Measurements from ENCODE around the gene TAF6L.

DNA sequence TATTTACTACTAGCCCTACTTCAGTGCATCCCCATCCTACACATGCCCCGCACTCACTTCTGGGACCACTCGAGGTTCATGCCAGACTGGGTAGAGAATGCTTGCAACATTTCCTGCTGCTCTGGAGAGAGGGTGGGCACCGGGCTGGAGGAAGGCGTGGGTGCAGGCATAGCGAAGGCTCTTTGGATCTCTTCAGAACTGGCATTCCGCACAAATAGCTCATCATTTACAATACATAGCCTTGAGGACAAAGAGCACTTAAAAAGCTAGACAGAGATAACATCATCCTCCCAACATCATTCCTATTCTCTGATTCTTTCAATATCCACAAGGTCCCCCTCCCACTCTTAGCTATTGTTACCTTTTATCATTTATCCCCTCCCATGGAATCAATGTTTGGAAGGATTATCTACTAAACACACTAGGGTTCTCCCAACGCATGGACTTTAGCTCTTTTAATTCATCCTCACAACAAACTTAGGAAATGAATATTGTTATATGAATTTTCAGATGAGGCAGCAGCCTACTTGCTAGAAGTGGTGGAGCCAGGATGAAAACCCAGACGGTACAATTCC is 23.1 kb downstream of the TAF6L start:
- TF ChIP-seq CTCF (optimal IDR thresholded peaks at IDR 0.05 in 1 of 3, IDR thresholded peaks at IDR 0.05 in 1 of 3, conservative IDR thresholded peaks at IDR 0.05 in 1 of 3; ENCODE audit: extremely low read depth in 1 of 3, insufficient read depth in 2 of 3, low read length in 3 of 3) (no peak), EZH2 (IDR thresholded peaks at IDR 0.05; ENCODE audit: low read length) (no peak)

Measured in keratinocyte (primary cell).